SIG-M5 treated with dmso at 0.1 percent for 504 hours (cell line): Measurements from ENCODE around the gene PTMS.

Experiments
- DNase-seq: peaks from one replicate; lab custom pipeline; 2025; ENCODE audit not compliant: unreplicated experiment; lab: John Stamatoyannopoulos, UW

Gene PTMS

DNA sequence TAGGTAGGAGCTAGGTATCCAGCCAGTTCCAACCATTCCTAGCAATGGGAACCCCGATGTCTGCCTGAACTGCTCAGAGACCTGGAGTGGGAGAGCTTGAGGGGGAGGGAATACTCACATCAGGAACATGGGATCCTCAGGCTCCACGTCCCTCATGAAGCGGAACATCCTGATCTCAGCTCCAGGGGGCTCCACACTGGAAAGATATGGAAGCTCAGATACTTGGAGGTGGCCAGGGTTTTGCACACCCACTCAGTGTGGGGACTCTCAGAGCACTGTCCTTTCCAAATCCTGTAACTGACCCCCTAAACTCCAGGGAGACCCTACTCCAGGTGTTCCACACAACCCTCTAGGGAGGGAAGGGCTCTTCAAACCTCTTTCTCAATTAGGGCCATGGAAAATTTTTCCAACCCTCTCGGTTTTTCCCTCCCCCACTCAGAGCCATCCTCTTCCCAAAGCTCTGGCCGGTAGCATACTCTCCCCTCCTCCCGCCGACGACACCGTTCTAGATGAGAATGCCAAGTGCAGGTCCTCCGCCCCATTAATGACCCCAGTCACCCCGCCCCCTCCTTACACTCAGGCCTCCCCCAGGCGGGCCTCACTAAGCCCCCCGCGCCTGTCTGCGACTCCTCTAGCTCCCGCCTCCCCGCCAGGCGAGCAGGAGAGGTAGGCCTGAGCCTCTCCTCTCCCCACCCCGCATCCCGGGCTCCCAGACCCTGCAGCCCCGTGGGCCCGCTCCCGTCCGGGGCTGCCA is 13.8 kb upstream of the PTMS start:
- no peak for DNase-seq

DNA sequence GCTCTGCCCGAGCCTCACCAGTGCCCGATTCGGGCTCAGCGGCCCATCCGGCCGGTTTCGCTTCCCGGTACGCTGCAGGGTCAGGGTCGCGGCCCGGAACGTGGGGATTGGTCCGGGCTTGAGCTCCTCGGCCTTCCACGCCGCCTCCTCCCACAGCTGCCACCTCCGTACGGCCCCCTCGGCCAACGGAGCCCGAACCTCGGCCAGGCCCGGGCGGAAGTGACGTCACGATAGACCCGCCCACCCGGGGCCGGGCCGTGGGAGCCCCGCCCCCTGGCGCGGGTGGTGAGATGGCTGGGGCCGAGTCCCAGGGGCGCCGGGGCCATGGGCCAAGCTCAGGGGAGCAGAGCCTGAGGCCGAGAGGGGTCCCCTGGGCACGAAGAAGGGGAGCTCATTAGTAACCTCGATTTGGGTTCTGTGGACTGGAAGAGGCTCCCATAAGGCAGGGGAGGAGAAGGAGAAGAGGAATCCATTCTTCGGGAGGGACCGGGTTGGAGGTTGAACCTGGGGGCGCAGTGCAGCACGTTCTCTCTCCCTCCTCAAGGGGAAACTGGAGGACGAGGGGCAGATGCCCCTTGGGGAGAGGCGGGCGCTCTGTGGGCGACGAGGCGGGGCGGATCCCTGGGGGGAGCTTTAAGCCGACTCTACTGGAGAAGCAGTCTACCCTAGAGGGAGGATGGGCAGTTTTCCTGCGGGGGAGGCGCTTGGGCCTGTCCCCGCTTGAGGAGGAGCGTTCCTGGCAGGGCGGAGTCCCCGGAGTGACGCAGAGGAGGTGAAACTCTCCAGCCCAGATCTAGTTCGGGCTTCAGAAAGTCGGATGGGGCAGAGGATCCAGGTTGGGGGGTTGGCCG is 13.0 kb upstream of the PTMS start, which contains the start of gene MLF2:
Gene MLF2 (minus strand): TSS at position 221 of the 851 bp plus-strand sequence. CDS start 807 bp downstream, outside the sequence.
- peak; percentile 99 for DNase-seq

DNA sequence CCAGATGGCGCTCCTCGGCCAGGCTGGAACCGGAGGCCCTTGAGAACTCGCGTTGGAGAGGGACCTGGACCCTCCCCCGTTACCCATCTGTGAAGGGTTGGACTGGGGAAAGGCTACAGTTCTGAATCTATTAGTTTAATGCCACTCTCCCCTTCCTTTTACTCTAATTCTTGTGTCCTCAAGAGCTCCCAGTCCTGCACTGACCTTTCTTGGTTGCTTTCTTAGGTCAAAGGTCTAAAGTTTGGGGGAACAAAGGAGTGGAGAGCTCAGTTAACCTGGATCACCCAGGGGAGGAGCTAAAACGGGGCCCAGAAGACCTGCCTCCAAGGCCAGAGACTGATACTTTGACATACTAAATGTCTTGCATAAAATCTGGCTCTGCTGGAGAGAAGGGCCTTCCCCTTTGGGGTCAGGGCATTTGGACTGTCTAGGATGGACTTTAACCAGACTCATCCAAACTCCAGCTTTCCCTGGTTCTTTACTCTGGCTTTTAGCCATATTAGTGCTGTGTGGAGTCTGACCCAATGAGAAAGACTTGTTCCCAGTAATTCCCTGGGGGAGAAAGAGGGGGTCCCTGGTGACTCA is 12.3 kb upstream of the PTMS start:
- DNase-seq = no peak

DNA sequence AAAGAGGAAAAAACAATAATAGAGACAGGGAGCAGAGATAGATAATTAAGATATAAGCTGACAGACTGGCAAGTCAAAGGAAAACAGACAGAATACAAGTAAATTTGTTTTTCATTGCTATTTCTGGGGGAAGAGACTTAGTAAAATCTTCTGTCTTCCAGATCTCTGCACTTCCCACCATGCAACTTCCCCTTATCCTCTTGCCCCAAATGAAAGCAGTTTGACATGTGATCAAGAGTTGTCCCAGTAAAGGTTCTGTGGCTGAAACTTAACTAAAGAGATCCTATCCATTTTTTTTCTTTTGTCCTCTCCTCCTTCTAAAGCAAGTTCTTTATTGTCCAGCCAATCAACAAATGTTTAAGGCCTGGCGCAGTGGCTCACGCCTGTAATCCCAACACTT is 11.8 kb upstream of the PTMS start:
- DNase-seq = no peak

DNA sequence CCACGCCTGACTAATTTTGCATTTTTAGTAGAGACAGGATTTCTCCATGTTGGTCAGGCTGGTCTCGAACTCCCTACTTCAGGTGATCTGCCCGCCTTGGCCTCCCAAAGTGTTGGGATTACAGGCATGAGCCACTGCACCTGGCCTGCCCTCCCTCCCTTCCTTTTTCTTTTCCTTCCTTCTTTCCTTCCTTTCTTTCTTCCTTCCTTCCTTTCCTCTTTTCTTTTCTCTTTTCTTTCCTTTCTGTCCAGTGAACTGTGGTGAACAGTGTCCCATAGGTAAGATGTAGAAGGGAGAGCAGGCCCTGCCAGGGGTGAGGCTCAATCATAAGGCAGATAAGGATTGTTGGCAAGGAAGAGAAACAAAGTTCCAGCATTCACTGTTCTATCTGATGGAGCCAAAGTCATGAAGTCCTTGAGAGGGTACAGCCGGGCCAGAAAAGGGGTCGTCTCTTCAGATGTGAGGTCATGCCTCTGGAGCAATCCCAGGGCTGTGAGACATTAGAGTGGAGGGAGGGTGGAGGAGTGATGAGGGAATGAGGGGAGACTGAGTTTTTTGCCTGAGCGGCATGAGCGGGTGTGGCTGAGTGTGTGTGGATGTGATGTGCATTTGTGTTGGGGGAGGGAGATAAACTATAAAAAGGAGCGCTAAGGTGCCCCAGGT is 9.0 kb upstream of the PTMS start:
- no peak for DNase-seq

DNA sequence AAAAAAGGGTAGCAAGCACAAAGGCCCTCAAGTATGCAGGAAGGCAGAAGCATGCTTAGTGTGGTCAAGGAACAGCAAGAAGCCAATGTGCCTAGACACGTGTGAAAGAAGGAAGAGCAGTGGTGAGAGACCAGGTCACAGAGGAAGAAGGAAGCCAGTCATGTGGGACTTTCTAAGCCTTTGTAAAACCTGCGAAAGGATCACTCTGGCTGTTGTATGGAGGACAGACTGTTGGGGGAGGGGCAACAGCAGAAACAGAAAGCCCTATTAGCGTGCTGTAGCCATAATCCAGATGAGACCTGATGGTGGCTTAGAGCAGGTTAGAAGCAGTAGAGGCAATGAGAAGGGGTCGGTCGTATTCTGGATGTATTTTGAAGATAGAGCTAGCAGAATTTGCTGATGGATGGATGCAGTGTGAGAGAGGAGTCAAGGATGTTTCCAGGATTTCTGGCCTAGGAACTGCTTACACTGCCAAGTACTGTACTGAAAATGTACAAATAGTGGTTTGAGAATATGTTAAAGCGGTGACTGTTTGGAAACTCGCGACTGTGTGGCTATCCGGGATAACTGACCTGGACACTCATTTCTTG is 7.6 kb upstream of the PTMS start:
- DNase-seq = no peak

DNA sequence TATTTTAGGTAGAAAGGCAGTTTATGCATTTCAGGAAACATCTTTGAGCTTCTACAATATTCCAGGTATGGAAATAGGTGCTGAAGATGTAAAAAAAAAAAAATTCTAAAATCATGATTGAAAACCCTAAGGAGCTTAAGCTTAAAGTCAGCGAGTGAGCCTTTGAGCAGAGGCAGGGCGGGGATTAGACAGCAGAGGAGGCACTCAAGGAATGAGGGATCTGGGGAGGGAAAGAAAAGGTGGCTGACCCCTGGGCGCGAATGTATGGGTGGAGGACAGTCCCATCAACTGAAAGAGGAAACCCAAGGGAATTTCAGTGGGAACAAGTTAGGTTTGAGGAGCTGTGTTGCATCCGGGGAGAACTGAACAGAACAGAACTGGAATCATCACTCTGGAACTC is 6.4 kb upstream of the PTMS start:
- DNase-seq = no peak

DNA sequence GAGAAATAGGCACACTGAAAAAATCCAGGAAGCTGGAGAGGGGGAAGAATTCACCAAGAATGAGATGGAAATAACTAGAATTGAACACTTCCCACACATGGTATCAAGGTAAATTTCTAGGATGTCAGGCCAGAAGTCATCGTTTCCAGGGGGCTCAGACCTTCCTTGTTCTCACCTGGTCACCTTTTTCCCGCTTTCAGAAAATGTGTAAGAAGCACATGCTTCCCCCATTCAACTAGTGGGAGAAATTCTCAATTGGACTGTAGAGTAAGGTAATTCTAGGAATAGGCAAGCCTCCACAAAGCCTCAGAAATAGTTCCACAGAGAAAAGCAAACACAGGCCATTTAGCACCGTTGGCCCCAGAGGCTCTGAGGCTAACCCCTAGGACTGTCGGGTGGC is 2.8 kb upstream of the PTMS start:
- no peak for DNase-seq

DNA sequence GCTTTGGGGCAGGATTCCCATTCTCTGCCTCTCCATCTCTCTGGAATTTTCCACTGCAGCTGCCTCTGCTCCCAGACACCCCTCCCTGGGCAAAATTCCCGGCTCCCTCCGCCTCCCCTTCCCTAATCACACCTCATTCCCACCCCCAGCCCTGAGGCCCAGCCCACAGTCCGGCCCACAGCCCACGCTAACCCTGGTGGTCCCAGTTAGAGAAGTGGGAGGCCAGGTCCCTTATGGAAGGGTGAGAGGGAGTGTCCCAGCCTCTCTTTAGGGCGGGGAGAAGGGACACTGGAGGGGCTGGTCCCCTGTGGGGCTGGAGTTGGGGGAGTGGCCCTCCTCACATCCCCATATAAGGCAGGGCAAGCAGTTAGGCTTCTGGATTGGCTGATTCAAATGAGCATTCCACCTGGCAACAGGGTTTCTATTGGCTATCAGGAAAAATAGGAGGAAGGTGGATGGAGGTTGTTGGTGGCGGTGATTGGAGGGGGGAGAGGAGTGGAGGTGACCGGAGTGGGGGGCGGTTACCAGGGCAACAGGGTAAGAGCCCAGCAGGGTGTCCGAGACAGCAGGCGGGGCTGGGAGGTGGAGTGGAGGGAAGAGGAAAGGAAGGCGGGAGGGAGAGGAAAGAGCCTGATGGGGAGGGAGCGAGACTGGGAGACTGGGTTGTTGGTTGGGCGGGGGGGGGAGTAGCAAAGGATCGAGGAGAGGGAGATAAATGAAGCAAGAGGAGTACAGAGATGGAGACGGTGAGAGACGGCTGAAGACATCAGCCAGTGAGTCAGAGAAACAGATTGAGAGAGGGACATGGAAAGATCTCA is 1.9 kb upstream of the PTMS start:
- peak; percentile 99 for DNase-seq

DNA sequence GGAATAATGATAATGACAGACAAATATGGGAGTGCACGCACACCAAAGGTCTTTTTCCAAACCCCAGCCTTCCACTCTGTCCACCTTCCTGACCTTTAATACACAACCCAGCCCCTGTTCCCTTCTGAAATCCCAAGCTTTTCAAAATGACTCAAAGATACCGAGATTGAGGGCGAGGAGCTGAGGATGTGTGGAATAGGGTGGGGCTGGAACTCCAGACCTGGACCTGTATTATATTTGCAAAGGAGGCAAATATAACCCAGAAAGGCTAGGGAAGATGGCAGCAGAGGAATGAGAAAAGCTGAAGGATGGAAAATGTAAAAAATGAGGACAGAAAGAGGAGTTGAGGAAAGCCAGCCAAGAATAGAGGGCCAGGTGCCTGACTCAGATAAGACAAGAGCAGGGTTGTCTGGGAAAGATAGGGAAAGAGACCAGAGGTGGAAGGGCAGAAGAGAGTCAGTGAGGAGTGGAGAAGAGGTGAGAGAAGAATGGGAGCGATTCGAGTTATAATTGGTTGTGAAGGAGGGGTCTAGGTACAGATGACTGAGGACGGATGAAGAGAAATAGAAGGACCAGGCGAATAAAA is 1.0 kb upstream of the PTMS start:
- DNase-seq = no peak

DNA sequence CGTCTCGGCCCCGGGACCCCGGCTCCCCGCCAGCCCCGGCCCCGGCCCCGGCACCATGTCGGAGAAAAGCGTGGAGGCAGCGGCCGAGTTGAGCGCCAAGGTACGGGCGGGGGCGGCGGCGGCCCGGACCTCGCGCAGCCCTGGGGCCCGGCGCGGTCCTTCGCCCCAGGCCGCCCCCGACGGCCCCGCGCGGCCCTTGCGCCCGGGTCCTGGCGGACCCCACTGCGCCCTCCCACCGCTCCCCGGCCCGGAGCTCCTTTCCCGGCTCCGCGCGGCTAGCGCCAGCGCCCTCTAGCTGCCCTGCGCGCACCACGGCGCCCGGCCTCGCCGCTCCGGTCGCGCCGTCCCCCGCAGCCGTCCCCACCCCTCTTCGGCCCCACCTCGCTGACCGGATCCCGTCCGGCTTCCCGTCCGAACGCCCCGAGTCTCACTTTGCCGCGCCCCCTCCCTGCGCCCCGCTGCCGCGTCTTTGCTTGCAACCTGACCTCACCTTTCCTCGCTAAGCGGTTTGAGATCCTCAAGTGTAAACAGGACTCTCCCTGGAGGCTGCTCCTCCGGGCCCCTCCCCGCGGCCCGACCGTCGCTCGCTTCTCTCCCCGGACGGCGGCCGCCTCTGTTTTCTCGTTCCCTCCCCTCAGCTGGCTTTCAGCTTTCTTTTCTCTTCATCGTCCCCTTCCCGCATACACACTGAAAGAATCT is 637 bp downstream of the PTMS start:
- DNase-seq = peak; percentile 67

DNA sequence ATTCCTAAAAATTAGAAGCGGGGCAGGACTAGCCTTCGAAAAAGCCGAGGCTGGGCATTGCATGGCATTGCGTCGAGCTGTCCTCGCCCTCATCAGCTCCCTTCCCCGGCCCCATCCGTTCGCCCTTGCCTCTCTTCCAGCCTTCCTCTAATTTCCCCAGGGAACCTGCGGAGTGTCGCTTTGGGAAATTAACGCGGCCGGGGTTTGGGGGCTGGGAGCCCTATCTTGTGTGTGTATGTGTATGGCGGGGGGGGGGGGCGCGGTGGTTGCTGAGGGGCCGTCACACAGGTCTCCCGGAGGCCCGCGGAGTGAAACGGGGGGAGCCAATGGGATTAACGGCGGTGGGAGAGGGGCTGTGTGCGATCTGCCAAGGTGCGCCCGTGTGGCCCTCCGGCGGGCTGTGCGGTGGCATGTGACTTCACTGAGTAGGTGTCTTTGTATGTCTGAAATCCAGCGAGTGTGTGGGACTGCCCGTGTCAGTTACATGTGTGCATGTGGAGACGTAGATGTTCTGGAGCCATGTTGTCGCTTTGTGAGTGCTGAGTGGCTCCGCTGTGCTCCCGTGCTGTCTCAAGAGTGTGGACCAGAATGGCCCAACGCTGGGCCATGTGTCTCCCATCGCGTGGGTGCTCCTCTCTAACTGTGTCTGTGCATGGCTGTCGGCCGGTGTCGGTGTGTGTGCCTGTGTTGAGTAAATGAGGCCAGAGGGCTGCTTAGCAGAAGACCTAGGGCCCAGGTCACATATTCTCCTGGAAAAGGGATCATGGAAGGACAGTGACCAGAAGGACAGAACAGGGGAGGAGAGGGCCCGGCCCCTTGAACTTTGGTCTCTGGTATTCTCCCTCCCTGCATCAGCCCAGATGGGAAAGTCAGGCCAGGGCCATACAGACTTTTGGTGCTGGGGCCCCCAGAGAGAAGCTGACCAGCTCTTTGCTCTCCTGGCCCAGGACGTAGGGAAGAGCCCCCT is 1.5 kb downstream of the PTMS start:
- DNase-seq = no peak

DNA sequence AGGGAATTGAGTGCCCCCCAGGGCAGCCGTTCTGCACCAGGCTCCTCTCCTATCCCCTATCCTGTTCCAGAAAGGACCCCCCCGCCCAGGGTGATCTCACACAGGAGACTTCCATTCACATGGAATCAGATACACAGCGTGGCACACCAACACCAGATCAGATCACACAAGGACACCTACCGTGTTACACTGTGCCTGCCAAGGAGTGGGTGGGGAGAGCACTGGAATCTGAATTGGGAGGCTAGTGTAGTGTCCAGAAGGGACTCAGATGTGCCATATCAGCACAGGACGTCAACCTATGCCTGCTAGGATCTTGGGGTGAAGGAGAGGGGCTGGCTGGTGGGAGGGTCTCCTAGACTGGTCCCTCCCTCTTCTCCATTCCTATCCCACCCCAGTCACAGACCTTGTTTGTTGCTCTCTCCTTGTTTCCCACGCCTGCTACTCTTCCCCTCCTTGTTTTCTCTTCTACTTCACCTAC is 2.3 kb downstream of the PTMS start:
- DNase-seq = no peak

DNA sequence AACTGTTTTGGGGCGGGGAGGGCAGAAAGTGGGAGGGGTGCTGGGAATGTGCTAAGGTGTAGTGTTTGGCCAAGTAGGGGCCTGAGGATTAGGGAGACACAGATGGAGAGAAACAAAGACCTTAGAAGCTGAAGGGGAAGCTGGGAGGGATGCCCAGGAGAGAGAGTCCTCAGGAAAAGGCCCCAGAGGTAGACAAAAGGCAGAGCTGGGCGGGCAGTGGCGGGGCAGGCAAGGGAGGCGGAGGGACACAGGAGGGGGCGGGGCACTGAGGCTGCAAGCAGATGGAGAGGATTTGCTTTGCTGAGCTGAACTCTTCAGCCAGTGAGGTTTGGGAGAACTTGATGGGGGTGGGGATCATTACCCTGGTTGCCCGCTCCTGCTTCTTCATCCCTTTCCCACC is 2.8 kb downstream of the PTMS start:
- no peak for DNase-seq

DNA sequence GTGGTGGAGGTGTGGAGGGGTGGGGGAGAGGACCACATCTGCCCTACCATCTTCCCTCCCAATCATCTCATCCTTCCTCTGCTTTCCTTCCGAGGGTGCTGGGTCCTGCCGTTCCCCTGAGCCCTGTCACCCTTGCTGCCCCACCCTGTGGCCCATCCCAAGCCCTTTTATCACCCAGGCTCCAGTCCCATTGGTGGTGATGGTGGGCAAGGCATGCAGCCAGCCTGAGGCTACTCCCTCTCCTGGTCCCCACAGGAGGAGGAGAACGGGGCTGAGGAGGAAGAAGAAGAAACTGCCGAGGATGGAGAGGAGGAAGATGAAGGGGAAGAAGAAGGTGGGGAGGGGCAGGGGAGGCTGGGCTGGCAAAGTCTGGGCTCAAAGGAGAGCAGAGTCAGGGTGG is 3.5 kb downstream of the PTMS start:
- no peak for DNase-seq

DNA sequence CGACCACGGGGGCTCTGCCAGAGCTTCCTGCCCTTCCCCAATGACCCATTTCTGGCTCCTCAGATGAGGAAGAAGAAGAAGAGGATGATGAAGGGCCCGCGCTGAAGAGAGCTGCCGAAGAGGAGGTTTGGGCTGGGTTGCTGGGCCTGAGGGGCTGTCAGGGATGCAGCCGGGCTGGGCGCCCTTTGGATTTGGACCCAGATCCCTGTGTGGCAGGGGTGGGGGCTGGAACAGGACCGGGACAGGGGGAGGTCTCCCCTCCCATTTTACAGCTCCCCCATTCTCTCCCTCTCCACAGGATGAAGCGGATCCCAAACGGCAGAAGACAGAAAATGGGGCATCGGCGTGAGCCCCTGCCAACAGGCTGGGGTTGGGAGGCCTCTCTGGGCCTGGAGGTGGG is 3.9 kb downstream of the PTMS start:
- no peak for DNase-seq

DNA sequence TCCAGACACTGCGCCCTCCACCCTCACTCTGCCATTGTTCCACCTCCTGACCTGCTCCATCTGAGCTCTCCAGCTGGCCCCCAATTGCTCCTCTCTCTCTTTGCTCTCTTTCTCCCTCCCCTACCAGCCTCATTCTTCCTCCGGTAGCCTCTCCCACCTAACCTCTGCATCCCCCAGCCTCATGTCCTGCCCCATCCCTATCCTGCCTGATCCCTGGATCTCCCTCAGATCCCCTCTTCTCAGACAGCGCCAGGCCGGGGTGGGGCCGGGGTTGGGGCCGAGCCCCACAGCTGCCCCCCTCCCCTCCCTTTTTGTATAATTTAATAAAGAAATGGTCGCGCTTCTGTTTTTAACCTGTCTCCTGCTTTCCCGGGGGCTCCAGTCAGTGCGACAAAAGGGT is 4.4 kb downstream of the PTMS start:
- DNase-seq = no peak

DNA sequence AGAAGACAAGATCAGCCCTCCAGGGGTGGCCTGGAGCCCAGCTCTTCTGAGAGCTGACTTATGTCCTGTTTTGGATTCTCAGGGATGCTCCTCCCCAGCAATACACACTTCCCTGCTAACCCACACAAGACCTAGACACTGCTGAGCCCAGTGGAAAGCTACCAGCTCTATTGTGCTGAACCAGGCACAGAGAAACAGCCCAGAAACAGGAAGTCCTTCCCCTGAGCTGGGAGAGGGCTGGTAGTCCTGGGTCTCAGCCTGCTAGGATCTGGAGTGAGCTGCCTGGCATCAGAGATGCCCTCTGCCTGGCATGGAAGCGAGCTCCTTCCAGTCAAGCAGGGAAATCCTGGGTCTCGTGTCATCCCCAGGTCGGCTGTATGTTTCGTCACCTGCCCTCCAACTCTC is 4.9 kb downstream of the PTMS start:
- DNase-seq = no peak
